Measurements from ENCODE around the gene TNFSF13.

DNA sequence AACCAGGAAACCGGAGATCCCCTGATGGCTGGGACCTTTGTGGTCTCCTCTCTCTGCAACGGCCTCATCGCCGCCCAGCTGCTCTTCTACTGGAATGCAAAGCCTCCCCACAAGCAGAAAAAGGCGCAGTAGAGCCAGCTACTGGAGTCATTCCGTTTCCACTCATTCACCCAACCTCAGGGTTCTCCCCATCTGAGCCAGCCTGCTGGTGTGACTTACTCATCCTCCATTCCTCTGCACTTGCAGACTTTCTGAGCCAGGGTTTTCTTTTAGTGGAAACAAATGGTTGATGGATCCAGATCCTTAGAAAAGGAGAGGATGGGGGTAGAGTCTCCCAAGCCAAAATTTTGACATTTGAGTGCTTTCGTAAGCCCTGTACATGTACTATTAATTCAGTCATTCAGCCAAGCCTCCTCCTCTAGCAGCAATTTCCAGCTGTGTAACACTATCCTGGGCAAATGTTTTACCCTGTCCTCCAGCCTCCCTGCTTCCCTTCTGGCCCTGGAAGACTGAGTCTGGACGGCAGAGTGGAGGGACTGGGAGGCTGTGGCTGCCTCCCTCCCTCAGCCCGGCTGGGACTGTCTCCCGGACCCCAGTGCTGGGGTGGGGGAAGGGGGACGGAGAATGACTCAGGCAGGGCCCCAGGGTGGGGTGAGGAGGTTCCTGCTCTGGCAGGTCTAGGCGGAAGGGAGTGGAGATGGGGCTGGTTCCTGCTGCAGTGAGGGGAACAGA lies 29.0 kb downstream of the TNFSF13 start:
- TF ChIP-seq, protein P1, sequence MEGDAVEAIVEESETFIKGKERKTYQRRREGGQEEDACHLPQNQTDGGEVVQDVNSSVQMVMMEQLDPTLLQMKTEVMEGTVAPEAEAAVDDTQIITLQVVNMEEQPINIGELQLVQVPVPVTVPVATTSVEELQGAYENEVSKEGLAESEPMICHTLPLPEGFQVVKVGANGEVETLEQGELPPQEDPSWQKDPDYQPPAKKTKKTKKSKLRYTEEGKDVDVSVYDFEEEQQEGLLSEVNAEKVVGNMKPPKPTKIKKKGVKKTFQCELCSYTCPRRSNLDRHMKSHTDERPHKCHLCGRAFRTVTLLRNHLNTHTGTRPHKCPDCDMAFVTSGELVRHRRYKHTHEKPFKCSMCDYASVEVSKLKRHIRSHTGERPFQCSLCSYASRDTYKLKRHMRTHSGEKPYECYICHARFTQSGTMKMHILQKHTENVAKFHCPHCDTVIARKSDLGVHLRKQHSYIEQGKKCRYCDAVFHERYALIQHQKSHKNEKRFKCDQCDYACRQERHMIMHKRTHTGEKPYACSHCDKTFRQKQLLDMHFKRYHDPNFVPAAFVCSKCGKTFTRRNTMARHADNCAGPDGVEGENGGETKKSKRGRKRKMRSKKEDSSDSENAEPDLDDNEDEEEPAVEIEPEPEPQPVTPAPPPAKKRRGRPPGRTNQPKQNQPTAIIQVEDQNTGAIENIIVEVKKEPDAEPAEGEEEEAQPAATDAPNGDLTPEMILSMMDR (IDR thresholded peaks at IDR 0.05) = no peak
- TF ChIP-seq POLR2A (IDR thresholded peaks at IDR 0.05) (no peak), POLR2AphosphoS5 (IDR thresholded peaks at IDR 0.05) (no peak), EP300 (IDR thresholded peaks at IDR 0.05) (no peak)

Measured in sigmoid colon (tissue), 4 donors.